WTC11 (cell line): ENCODE results near the gene STXBP2.

Experiments used
- FOXJ3 ChIP-seq: sonication (generic); formaldehyde crosslinking; IDR thresholded peaks from 2 replicates; pipeline ENCODE4 v1.9.0; 2021; ENCODE audit warnings: missing genetic modification reagents, mild to moderate bottlenecking, borderline replicate concordance
- SMAD4 ChIP-seq: sonication (generic); formaldehyde crosslinking; IDR thresholded peaks from 2 replicates; pipeline ENCODE4 v1.8.0; 2022; ENCODE audit warnings: mild to moderate bottlenecking, missing genetic modification reagents
- TF ChIP-seq, protein P1 (sequence below): sonication (generic); formaldehyde crosslinking; IDR thresholded peaks from 2 replicates; pipeline ENCODE4 v1.8.0; 2022; ENCODE audit warnings: mild to moderate bottlenecking, missing genetic modification reagents
- TF ChIP-seq, protein P2 (sequence below): fragments of 200-600 bp; IDR thresholded peaks from 2 replicates; pipeline ENCODE4 v1.8.0; 2022; ENCODE audit warnings: antibody characterized with exemption

DNA sequence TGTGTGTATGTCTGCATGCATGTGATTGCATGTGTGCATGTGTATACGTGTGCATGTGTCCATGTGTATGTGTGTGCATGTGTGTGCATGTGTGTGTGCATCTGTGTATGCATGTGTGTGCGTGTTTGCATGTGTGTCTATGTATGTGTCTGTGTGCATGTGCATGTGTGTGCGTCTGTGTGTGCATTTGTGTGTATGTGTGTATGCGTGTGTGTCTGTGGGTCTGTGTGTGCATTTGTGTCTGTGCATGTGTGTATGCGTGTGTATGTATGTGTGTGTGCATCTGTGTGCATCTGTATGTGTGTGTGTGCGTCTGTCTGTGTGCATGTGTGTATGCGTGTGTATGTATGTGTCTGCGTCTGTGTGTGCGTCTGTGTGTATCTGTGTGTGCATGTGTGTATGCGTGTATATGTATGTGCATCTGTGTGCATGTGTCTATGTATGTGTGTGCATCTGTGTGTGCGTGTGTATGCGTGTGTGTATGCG, 3.0 kb downstream of the STXBP2 start:
- TF ChIP-seq SMAD4 (CRISPR knock-in tag) (no peak), FOXJ3 (no peak)
- TF ChIP-seq, protein P1, sequence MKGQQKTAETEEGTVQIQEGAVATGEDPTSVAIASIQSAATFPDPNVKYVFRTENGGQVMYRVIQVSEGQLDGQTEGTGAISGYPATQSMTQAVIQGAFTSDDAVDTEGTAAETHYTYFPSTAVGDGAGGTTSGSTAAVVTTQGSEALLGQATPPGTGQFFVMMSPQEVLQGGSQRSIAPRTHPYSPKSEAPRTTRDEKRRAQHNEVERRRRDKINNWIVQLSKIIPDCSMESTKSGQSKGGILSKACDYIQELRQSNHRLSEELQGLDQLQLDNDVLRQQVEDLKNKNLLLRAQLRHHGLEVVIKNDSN (CRISPR knock-in tag): no peak
- TF ChIP-seq, protein P2, sequence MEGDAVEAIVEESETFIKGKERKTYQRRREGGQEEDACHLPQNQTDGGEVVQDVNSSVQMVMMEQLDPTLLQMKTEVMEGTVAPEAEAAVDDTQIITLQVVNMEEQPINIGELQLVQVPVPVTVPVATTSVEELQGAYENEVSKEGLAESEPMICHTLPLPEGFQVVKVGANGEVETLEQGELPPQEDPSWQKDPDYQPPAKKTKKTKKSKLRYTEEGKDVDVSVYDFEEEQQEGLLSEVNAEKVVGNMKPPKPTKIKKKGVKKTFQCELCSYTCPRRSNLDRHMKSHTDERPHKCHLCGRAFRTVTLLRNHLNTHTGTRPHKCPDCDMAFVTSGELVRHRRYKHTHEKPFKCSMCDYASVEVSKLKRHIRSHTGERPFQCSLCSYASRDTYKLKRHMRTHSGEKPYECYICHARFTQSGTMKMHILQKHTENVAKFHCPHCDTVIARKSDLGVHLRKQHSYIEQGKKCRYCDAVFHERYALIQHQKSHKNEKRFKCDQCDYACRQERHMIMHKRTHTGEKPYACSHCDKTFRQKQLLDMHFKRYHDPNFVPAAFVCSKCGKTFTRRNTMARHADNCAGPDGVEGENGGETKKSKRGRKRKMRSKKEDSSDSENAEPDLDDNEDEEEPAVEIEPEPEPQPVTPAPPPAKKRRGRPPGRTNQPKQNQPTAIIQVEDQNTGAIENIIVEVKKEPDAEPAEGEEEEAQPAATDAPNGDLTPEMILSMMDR: no peak
